ENCODE measurements around the gene GNB3.

The GNB3 gene

DNA sequence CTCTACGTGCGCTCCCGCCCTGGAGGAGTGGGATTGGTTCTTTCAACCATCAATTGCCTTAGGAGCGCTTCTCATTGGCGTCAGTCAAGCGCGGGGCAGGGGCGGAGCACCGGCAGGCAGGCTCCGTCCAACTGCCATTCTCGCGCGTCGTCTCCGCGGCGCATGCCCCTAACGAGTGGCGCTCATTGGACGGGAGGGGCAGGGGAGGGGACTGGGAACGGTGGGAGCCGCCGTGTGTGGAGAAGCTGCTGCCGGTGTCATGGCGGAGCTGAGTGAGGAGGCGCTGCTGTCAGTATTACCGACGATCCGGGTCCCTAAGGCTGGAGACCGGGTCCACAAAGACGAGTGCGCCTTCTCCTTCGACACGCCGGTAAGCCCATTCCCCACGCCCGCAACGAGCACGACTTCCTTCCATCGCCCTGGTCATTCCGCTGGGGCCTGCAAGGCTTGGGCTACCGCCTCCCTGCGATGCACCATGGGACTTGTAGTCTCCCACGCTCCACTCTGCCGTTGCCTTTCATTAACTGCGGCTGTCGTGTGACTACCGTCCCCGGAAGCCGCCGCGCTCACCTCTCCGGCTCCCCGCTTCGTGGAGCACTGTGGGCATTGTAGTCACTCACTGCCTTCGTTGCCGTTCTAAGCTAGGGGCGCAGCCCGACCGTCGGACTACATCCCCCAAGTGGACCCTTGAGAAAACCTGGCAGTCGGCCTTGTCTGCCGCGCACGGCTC, 11.4 kb downstream of the GNB3 start, which contains the start of gene USP5:
Gene USP5, plus strand, starts transcription at position 230 of the 730 bp plus-strand sequence. Its CDS starts 30 bp downstream, at position 260.
- DNase-seq (ENCODE audit: low spot score) (peak; percentile 99), ATAC-seq (ENCODE audit: low read depth) (peak; percentile 84)
- Histone ChIP-seq H3K9me3 (ENCODE audit: severe bottlenecking) (no peaks in the 10 kb centered on the region), H3K36me3 (ENCODE audit: low read depth) (peaks cover 39% of the 10 kb centered on the region), H3K4me1 (ENCODE audit: insufficient read depth, poor library complexity, severe bottlenecking) (no peaks in the 10 kb centered on the region), H3K27me3 (ENCODE audit: insufficient read depth, poor library complexity, severe bottlenecking) (no peaks in the 10 kb centered on the region), H3K27ac (ENCODE audit: poor library complexity, severe bottlenecking) (peak within 1 kb of the TSS; percentile 63), H3K4me3 (ENCODE audit: severe bottlenecking) (peak within 1 kb of the TSS; percentile 78)
- TF ChIP-seq, protein P1, sequence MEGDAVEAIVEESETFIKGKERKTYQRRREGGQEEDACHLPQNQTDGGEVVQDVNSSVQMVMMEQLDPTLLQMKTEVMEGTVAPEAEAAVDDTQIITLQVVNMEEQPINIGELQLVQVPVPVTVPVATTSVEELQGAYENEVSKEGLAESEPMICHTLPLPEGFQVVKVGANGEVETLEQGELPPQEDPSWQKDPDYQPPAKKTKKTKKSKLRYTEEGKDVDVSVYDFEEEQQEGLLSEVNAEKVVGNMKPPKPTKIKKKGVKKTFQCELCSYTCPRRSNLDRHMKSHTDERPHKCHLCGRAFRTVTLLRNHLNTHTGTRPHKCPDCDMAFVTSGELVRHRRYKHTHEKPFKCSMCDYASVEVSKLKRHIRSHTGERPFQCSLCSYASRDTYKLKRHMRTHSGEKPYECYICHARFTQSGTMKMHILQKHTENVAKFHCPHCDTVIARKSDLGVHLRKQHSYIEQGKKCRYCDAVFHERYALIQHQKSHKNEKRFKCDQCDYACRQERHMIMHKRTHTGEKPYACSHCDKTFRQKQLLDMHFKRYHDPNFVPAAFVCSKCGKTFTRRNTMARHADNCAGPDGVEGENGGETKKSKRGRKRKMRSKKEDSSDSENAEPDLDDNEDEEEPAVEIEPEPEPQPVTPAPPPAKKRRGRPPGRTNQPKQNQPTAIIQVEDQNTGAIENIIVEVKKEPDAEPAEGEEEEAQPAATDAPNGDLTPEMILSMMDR (IDR thresholded peaks at IDR 0.05; ENCODE audit: poor library complexity, severe bottlenecking) = no peak

DNA sequence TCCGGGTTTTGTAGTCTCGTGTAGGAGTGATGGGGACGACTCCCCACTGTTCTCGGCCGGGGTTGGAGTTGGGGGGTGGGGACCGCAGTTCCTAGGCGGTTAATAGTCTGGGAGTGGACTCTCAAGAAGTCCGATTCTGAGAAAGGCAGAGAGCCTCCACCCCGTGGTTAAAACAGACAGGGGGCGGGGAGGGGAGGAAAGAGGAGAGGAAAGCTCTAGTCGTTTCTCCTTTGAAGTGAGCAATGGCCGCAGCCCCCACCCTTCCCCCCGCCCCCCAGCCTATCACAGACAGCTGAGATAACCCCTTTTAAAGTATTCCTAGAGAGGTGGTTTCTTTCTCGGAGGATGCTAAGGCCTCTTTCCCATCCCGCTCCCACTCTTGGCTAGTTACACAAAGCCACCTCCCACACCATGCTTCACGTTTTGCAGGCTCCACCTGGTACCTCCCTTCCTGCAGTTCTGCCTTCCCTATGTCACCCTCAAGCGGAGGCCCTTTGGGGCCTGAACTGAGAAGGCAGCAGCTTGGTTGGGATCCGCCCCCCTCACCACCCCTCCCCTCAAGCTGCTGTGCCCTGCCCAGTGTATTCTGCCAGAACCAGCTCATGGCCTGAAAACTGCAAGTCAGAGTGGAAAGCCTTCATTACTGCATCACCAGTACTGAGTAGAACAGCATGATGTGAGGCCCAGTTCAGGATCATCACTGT, 12.1 kb downstream of the GNB3 start:
- no peak for ATAC-seq (ENCODE audit: low read depth)
- peaks cover 46% of the 10 kb centered on the region for H3K36me3 ChIP-seq (ENCODE audit: low read depth)
- peak overlapping the region; percentile 63 for H3K27ac ChIP-seq (ENCODE audit: poor library complexity, severe bottlenecking)
- no peaks in the 10 kb centered on the region for H3K27me3 ChIP-seq (ENCODE audit: insufficient read depth, poor library complexity, severe bottlenecking)
- TF ChIP-seq, protein P1 (IDR thresholded peaks at IDR 0.05; ENCODE audit: poor library complexity, severe bottlenecking) = no peak
- no peak for DNase-seq (ENCODE audit: low spot score)
- H3K4me1 ChIP-seq (ENCODE audit: insufficient read depth, poor library complexity, severe bottlenecking) = no peaks in the 10 kb centered on the region
- peak overlapping the region; percentile 78 for H3K4me3 ChIP-seq (ENCODE audit: severe bottlenecking)
- H3K9me3 ChIP-seq (ENCODE audit: severe bottlenecking) = no peaks in the 10 kb centered on the region

DNA sequence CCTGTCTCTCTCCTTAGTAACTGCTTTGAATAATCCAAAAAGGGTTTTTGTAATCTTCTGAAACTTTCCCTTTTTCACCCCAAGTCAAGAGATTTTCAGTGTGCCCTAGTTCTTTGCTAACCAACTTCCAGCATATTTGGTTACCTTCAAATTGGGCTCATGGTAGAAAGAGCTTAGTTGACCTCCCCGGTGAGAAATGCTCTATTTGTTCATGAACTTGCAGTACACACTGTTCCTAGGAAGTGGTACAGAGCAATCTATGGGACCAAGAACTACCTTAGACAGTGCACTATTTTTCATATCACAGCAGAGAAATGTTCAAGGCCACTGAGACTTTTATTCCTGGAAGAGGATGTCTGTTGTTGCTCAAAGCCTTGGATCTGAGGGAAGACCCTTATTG, 12.9 kb downstream of the GNB3 start:
- H3K36me3 ChIP-seq (ENCODE audit: low read depth) = peaks cover 46% of the 10 kb centered on the region
- DNase-seq (ENCODE audit: low spot score) (no peak), ATAC-seq (ENCODE audit: low read depth) (no peak)
- no peaks in the 10 kb centered on the region for H3K4me1 ChIP-seq (ENCODE audit: insufficient read depth, poor library complexity, severe bottlenecking)
- H3K27me3 ChIP-seq (ENCODE audit: insufficient read depth, poor library complexity, severe bottlenecking) = no peaks in the 10 kb centered on the region
- H3K4me3 ChIP-seq (ENCODE audit: severe bottlenecking) = no peak overlapping the region
- H3K9me3 ChIP-seq (ENCODE audit: severe bottlenecking) = no peaks in the 10 kb centered on the region
- TF ChIP-seq, protein P1 (IDR thresholded peaks at IDR 0.05; ENCODE audit: poor library complexity, severe bottlenecking) = no peak
- H3K27ac ChIP-seq (ENCODE audit: poor library complexity, severe bottlenecking) = peak overlapping the region; percentile 63

DNA sequence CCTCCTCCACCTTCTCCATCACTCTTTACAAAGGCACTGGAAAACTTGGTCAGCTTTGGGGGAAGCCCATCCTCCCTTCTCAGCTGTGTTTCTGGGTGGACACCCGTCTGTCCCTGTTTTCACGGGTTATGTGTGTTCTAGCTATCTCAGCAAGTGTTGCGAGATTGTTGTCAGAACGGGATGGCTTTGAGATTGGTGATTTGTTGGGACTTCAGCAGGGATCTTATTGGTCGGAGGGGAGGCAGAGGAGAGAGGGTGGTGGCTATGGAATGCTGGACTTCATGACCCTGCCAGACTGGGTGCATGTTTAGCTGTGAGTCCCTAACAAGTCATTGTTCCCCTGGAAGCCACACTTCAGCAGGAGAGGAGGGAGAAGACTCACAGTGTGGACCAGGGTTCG, 13.3 kb downstream of the GNB3 start:
- TF ChIP-seq, protein P1 (IDR thresholded peaks at IDR 0.05; ENCODE audit: poor library complexity, severe bottlenecking) = no peak
- Histone ChIP-seq H3K36me3 (ENCODE audit: low read depth) (peaks cover 47% of the 10 kb centered on the region), H3K9me3 (ENCODE audit: severe bottlenecking) (no peaks in the 10 kb centered on the region), H3K4me3 (ENCODE audit: severe bottlenecking) (no peak overlapping the region), H3K27me3 (ENCODE audit: insufficient read depth, poor library complexity, severe bottlenecking) (no peaks in the 10 kb centered on the region), H3K4me1 (ENCODE audit: insufficient read depth, poor library complexity, severe bottlenecking) (no peaks in the 10 kb centered on the region), H3K27ac (ENCODE audit: poor library complexity, severe bottlenecking) (no peak overlapping the region)
- DNase-seq (ENCODE audit: low spot score) (no peak), ATAC-seq (ENCODE audit: low read depth) (no peak)
